GM23338 (cell line): ENCODE data around the gene SMYD1. TPM values are rescaled to one million over a fixed set of nuclear protein-coding genes. Genes with fewer than 3 reads are reported as not detected.

Experiments used
- ATAC-seq: fragments of 200-7000 bp; cut with Tn5 transposase; 3 replicates; pipeline ENCODE4 v1.9.1; 2020
- DNase-seq: peaks from one replicate; pipeline ENCODE4 v3.0.0-alpha.2; 2015; ENCODE audit warnings: low spot score
- H2AFZ ChIP-seq: fragments of 200-600 bp; sonication (generic); 2 replicates; pipeline ENCODE4 v1.8.0; 2016; ENCODE audit warnings: antibody characterized with exemption, mild to moderate bottlenecking, moderate library complexity
- H3F3A ChIP-seq: fragments of 200-600 bp; sonication (generic); replicated peaks from 2 replicates; pipeline ENCODE4 v1.8.0; 2017; ENCODE audit warnings: antibody characterized with exemption, mixed run types, low read depth
- H3K27ac ChIP-seq: fragments of 200-600 bp; sonication (generic); 2 replicates; pipeline ENCODE4 v1.6.1; 2016; ENCODE audit warnings: low read depth
- H3K27me3 ChIP-seq: fragments of 200-600 bp; sonication (generic); 2 replicates; pipeline ENCODE4 v1.8.0; 2016; ENCODE audit warnings: mild to moderate bottlenecking, mixed run types, moderate library complexity; ENCODE audit not compliant: insufficient read depth
- H3K36me3 ChIP-seq: fragments of 200-600 bp; sonication (generic); 2 replicates; pipeline ENCODE4 v1.8.0; 2016; ENCODE audit warnings: mild to moderate bottlenecking; ENCODE audit not compliant: insufficient read depth
- H3K4me1 ChIP-seq: fragments of 200-600 bp; sonication (generic); 2 replicates; pipeline ENCODE4 v1.8.0; 2016; ENCODE audit warnings: mild to moderate bottlenecking, moderate library complexity; ENCODE audit not compliant: insufficient read depth
- H3K4me2 ChIP-seq: fragments of 200-600 bp; sonication (generic); 2 replicates; pipeline ENCODE4 v1.7.1; 2017; ENCODE audit warnings: mixed run types
- H3K4me3 ChIP-seq: fragments of 200-600 bp; sonication (generic); 2 replicates; pipeline ENCODE4 v1.6.1; 2016; ENCODE audit warnings: mixed run types
- H3K79me2 ChIP-seq: fragments of 200-600 bp; sonication (generic); replicated peaks from 2 replicates; pipeline ENCODE4 v1.8.0; 2017; ENCODE audit warnings: mild to moderate bottlenecking; ENCODE audit not compliant: insufficient read depth
- H3K9me2 ChIP-seq: fragments of 200-600 bp; sonication (generic); 2 replicates; pipeline ENCODE4 v1.8.0; 2017; ENCODE audit not compliant: insufficient read depth
- H4K20me1 ChIP-seq: fragments of 200-600 bp; sonication (generic); replicated peaks from 2 replicates; pipeline ENCODE4 v1.8.0; 2017; ENCODE audit warnings: mild to moderate bottlenecking; ENCODE audit not compliant: insufficient read depth
- H3K27ac Mint-ChIP-seq: 2 replicates; pipeline ENCODE4 v1.8.0; 2020; ENCODE audit warnings: inconsistent platforms, mild to moderate bottlenecking, moderate library complexity, mixed read lengths
- H3K27me3 Mint-ChIP-seq: 3 replicates; pipeline ENCODE4 v1.8.0; 2022; ENCODE audit warnings: low read depth, mild to moderate bottlenecking, moderate library complexity, mixed read lengths, inconsistent platforms; ENCODE audit not compliant: insufficient read depth, poor library complexity
- H3K36me3 Mint-ChIP-seq: 3 replicates; pipeline ENCODE4 v1.8.0; 2021; ENCODE audit warnings: low read depth, mild to moderate bottlenecking, inconsistent platforms, moderate library complexity, mixed read lengths
- H3K4me1 Mint-ChIP-seq: 3 replicates; pipeline ENCODE4 v1.8.0; 2020; ENCODE audit warnings: mild to moderate bottlenecking, inconsistent platforms, mixed read lengths
- H3K4me3 Mint-ChIP-seq: 3 replicates; pipeline ENCODE4 v1.8.0; 2021; ENCODE audit warnings: moderate library complexity, mild to moderate bottlenecking, inconsistent platforms, mixed read lengths
- H3K9me3 Mint-ChIP-seq: 3 replicates; pipeline ENCODE4 v1.8.0; 2020; ENCODE audit warnings: moderate library complexity, mild to moderate bottlenecking, inconsistent platforms, mixed read lengths
- CREB1 ChIP-seq: fragments of 250-450 bp; sonication (Bioruptor Pico); IDR thresholded peaks from 2 replicates; pipeline ENCODE4 v1.5.0; 2020; ENCODE audit warnings: low read depth, mild to moderate bottlenecking, moderate library complexity
- CTCF ChIP-seq, 2 experiments: fragments of 200-600 bp in 1 of 2; sonication (generic) in 1 of 2; conservative IDR thresholded peaks; 2 replicates each; pipeline versions ENCODE4 v1.5.1 to v1.6.1; 2016 to 2017; ENCODE audit warnings: antibody characterized with exemption in 2 of 2, low read depth in 2 of 2, mild to moderate bottlenecking in 2 of 2, moderate library complexity in 1 of 2
- EZH2 ChIP-seq: fragments of 200-600 bp; sonication (generic); IDR thresholded peaks from one replicate; pipeline ENCODE4 v1.8.0; 2017; ENCODE audit warnings: antibody characterized with exemption, mild to moderate bottlenecking, low read depth; ENCODE audit not compliant: unreplicated experiment
- EZH2phosphoT487 ChIP-seq: fragments of 200-600 bp; sonication (generic); IDR thresholded peaks from one replicate; pipeline ENCODE4 v1.8.1; 2018; ENCODE audit warnings: antibody characterized with exemption; ENCODE audit not compliant: unreplicated experiment
- NANOG ChIP-seq: IDR thresholded peaks from 2 replicates; pipeline ENCODE4 v1.6.1; 2016; ENCODE audit warnings: antibody characterized with exemption, borderline replicate concordance
- POLR2AphosphoS5 ChIP-seq: IDR thresholded peaks from 2 replicates; pipeline ENCODE4 v1.6.1; 2016; ENCODE audit warnings: antibody characterized with exemption, low read depth
- REST ChIP-seq: IDR thresholded peaks from one replicate; pipeline ENCODE4 v1.6.1; 2018; ENCODE audit warnings: antibody characterized with exemption; ENCODE audit not compliant: unreplicated experiment
- ZNF114 ChIP-seq: fragments of 250-450 bp; sonication (Bioruptor Pico); IDR thresholded peaks from 2 replicates; pipeline ENCODE4 v1.5.0; 2020; ENCODE audit warnings: mild to moderate bottlenecking, moderate library complexity
- ZNF331 ChIP-seq: fragments of 250-450 bp; sonication (Bioruptor Pico); IDR thresholded peaks from 2 replicates; pipeline ENCODE4 v1.5.0; 2020; ENCODE audit warnings: low read depth, mild to moderate bottlenecking, moderate library complexity
- ZNF462 ChIP-seq: fragments of 250-450 bp; sonication (Bioruptor Pico); IDR thresholded peaks from 2 replicates; pipeline ENCODE4 v1.5.0; 2020; ENCODE audit warnings: mild to moderate bottlenecking, moderate library complexity
- polyA plus RNA-seq: library from polyadenylated mRNA; unstranded; fragments of >200 nt; fragmentation: Nextera tagmentation; extraction: Ambion mirVana; gene quantifications from 2 replicates; pipeline ENCODE4 v1.2.1, GENCODE V29; 2016
- total RNA-seq: library from RNA; depleted of rRNA; stranded (reverse); fragments of >200 nt; shearing (Covaris generic); gene quantifications from 2 replicates; pipeline ENCODE4 v1.2.3, GENCODE V29; 2014
- TF ChIP-seq, protein P1 (sequence below): IDR thresholded peaks from 2 replicates; pipeline ENCODE4 v1.6.1; 2016; ENCODE audit warnings: antibody characterized with exemption

Gene SMYD1
- total and polyA plus RNA-seq, 2 experiments from 2014 or later, result 0.07 TPM; not detected in 1

GRCh38 chr2:88123975-88124917, 56.6 kb downstream of the SMYD1 start (continued):
- no peak for TF ChIP-seq REST
- TF ChIP-seq CREB1 (CRISPR knock-in tag), result no peak
- TF ChIP-seq POLR2AphosphoS5, result no peak
- TF ChIP-seq, protein P1, sequence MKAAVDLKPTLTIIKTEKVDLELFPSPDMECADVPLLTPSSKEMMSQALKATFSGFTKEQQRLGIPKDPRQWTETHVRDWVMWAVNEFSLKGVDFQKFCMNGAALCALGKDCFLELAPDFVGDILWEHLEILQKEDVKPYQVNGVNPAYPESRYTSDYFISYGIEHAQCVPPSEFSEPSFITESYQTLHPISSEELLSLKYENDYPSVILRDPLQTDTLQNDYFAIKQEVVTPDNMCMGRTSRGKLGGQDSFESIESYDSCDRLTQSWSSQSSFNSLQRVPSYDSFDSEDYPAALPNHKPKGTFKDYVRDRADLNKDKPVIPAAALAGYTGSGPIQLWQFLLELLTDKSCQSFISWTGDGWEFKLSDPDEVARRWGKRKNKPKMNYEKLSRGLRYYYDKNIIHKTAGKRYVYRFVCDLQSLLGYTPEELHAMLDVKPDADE, result no peak
- no peak for TF ChIP-seq CTCF (conservative IDR thresholded peaks at IDR 0.05; ENCODE audit: low read depth in 2 of 2)
- no peak for TF ChIP-seq EZH2
- TF ChIP-seq ZNF331 (CRISPR knock-in tag), result no peak
- TF ChIP-seq NANOG, result no peak
- no peak for TF ChIP-seq ZNF114 (CRISPR knock-in tag)
- TF ChIP-seq EZH2phosphoT487, result no peak

GRCh38 chr2:88125344-88125923, 57.8 kb downstream of the SMYD1 start:
- no peak overlapping the region for H3K27ac ChIP-seq
- no peak overlapping the region for H3K4me3 ChIP-seq
- H3K27me3 Mint-ChIP-seq, result peaks cover 2% of the 10 kb centered on the region
- H3K9me2 ChIP-seq, result 0 out of 2 replicates have a peak, but pooled peaks cover 2% of the 10 kb centered on the region
- H3K4me1 Mint-ChIP-seq, result peaks cover 4% of the 10 kb centered on the region; the same call in 1 of the 3 replicates
- no peak overlapping the region for H3K4me2 ChIP-seq
- H3K36me3 Mint-ChIP-seq, result no peaks in the 10 kb centered on the region; the same call in 2 of the 3 replicates
- DNase-seq (no peak), ATAC-seq (no peak)
- no peaks in the 10 kb centered on the region for H3K36me3 ChIP-seq
- no peaks in the 10 kb centered on the region for H3K9me3 Mint-ChIP-seq
- H3K4me1 ChIP-seq, result no peaks in the 10 kb centered on the region
- no peaks in the 10 kb centered on the region for H3K79me2 ChIP-seq
- H3K4me3 Mint-ChIP-seq, result no peak overlapping the region
- H3K27me3 ChIP-seq, result no peaks in the 10 kb centered on the region
- H3K27ac Mint-ChIP-seq, result no peak overlapping the region
- no peaks in the 10 kb centered on the region for H3F3A ChIP-seq
- H4K20me1 ChIP-seq, result no peaks in the 10 kb centered on the region
- no peak overlapping the region for H2AFZ ChIP-seq
- TF ChIP-seq ZNF462 (CRISPR knock-in tag), result no peak
- TF ChIP-seq ZNF114 (CRISPR knock-in tag), result no peak
